ENCODE data around the gene HTRA1.

The HTRA1 gene

DNA sequence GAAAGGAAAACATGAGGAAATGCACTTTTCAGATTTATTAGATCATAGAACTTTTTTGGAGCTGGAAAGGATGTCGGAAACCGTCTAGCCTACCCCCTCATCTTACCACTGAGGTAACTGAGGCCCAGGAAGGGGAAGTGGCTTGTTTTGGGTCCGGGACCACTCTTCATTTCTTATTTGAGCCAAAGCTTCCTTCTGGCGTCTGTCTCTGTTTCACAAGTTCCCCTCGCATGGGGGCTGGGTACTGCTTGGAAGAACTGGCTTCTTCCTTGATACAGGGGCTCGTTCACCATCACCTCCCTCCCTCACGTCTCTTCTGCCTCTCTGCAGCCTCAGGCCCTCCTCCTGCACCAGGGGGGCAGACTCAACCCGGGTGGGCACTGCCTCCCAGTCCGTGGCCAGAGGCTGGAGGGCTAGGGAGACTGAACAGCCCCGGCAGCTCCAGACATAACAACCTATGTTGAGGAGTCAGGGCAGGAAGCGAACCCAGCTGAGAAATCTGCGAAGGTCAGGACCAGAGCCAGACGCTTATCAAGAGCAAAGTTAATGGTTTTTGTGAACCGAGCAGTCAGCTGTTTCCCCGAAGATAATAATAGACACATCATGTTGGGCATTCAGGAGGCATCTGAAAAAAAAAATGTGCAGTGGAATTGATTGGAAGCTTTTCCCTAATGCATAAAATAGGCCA is 12.9 kb downstream of the HTRA1 start:
- no peak for DNase-seq (ENCODE audit: low read depth)

DNA sequence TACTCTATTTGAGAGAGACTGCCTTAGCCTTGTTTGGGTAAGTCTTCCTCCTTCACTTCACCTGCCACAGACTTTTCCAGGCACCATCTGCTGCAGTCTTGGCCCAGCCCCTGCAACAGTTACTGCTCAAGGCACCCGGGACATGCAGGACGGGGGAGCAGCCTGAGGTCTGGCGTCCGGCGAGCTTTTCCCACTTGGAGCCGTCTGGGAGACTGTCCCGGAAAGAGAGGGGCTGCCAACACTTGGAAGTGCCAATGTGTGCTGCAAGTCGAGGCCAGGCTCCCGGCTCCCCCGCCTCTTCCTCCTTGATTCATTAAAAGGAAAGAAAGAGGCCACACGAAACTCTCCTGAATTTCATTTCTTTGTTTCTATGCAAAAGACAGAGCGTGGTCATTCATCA is 13.7 kb downstream of the HTRA1 start:
- no peak for DNase-seq (ENCODE audit: low read depth)

DNA sequence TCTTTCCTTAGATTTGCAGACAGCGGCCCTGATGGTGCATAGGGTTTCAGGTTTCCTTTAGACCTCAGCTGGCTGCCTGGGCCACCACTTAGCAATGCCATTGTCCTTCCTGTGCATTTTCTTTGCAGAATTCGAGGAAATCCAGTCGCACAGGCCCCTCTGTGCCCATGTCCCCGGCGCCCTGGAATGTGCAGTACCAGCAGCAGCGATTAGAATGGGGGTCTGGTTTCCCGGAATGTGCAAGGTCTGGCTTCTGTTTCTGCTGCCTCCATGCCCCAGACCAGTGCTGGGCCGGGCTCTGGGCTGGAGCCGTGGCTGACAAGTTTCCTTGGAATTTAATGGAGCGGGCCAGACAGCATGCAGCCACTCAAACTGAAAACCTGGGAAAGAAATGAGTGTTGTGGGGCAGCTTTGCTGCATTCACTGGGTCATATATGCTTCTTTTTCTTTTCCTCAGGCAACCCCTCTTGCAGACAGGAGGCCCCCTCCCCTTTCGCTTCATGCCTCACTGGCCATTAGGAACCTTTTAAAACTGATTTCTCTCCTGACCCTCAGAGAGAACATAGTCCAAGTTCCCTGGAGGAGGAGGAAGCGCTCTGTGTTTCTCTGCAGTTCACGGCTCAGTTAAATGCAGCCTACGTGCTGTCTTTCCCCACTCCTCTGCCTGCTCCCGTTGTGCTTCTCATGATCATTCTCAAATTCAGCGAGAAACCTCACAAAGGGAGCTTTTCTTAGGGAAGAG is 14.4 kb downstream of the HTRA1 start:
- DNase-seq (ENCODE audit: low read depth), result no peak

DNA sequence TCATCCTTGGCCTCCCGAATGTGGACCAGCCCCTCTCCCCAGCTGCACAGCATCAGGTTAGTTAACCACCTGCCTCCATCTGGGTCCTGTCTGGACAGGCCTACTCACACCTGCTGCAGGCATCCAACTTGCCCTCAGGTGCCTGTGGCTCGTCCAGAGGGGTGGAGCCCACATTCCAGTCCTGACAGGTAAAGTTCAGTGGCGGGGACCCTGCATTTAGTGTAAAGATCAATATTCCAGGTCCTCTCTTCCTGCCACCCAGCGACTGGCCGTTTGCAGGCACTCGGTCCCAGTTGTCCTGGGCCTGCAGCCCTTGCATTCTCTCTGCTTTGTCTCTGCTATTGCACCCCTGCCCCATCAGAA is 15.0 kb downstream of the HTRA1 start:
- DNase-seq (ENCODE audit: low read depth), result no peak

DNA sequence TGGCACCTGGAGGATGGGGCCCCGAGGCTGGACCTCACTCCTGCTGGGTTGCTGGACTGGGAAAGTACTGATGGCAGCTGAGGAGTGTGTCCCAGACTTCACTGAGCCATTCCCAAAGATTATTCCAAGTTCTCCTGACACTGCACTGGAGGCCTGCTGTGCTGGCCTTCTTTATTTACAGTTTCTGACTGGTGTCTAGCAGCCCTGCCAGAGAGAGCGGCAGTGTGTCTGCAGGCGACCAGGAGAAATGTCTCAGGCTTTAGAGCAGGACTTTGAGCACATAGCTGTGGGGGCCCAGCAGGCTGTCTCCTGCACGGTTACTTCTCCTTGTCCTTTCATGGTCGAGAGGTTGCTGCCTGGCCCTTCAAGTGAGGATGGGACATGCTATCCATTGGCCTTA is 16.1 kb downstream of the HTRA1 start:
- no peak for DNase-seq (ENCODE audit: low read depth)

DNA sequence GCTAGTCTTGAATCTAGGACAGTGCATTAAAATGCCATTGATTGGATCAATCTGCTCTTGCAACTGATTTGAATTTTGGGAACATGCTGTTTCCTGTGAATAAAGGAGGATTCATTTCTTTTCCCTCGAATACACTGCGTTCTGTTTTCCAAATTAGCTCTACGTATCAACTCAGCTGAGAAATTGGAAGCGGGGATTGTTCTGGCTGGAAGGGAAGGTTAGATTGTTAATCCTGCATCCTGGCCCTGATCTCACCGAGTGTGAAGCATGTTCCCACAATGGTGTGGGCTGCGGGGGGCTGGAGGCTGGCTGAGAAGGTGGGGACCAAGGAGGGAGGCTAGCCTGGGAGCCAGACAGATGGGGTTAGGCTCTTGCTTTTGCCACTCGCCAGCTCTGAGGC is 17.6 kb downstream of the HTRA1 start:
- DNase-seq (ENCODE audit: low read depth), result no peak

DNA sequence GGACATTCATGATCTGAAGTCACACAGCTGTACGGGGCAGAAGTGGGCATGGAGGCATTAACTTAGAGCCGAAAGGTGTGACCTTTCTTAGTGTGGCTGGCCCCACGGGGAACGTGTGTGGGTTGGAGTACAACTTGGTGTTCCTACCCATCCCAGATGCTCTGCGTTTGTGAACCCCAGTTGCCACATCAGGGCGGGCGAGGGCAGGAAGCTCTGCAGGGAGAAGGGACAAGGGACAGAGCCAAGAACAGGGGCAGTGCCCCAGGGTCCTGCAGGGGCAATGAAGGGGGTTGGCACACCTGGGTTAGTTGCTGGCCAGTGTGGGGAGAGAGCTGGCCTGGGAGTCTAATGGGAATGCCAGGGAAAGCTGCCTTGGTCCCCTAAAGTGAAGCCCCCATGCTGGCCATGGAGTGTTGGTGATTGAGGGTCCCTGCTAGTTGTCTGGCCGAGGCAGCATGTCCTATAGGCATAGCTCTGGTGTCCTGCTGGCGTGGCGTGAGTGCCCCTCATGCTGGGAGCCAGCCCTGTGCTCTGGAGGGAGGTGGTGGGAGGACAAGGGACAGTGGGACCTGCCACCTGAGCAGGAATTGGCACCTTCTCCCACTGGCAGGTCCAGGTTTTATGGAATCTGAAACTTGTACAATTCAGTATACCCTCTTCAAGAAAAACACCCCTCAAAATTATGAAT is 18.9 kb downstream of the HTRA1 start:
- no peak for DNase-seq (ENCODE audit: low read depth)

DNA sequence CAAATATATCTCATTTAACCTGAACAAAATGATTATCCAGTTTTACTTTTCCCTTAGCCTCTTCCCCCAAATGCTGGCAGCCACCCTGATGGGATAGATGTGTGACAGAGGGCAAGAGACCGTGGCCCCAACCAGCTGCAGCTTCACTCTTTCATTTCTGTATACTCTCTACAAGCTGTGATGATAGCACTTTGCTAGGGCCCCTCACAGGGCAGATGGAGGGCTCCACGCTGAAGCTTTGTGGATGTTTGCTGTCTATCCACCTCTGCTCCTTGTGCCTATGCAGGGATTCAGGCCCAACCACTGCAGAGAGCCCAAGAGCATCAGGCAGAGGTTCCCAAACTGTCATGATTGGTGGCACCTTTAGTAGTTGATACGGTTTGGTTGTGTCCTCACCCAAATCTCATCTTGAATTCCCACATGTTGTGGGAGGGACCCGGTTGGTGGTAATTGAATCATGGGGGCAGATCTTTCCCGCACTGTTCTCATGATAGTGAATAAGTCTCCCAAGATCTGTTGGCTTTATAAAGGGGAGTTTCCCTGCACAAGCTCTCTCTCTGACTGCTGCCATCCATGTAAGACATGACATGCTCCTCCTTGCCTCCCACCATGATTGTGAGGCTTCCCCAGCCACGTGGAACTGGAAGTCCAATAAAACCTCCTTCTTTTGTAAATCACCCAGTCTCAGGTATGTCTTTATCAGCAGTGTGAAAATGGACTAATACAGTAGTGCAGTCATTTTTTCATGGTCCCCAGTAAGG is 20.1 kb downstream of the HTRA1 start:
- DNase-seq (ENCODE audit: low read depth), result no peak

DNA sequence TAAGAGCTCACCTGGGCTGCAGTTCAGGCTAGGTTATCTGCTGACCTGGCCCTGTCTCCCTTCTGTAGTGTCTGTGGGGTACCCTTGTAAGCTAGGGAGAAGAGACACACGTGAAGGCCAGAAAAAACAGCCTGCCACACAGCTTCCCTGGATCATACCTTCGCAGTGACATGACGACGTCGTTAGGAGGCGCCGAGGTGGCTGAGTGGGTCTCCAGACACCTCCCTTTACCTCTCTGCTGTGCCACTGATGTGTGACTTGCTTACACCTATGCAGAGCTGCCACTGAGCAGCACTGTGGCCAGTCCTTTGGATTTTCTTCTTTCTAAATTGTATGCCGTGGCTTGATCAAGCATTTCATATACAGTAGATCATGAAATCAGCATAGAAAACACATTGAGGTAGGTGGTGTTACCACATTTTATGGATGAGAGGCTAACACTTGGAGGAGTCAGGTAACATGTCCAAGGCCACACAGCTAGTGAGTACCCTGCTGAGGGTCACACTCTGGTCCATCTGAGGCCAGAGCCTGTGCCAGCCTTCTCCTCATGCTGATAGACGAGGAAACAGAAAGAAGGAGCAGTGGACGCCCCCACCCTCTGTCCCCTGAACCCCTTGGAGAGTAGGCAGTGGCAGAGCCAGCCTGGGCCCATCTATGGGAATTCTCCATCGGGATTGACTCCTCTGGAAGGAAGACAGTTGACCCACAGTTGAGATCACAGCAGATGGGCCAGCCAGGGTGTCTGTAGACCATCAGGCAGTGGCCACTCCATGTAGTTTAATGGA is 23.1 kb downstream of the HTRA1 start:
- no peak for DNase-seq (ENCODE audit: low read depth)

DNA sequence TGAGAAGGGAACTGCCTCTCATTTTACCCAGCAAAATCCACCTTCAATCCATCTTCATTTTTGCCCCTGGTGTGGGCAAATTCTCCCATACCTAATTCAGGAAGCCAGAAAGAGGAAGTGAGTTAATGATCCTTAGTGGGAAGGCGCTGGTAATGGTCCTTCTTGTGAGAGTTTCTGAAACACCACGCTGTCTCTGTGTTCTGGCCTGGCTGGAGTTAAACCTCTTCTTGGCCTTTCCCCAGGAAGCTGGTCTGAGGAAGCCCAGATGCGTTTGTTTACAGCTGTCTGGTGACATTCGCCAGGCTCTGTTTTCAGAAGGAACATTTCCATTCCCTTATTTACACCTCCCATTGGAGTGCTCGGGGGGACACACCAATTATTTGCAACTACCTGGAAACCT is 24.3 kb downstream of the HTRA1 start:
- DNase-seq (ENCODE audit: low read depth), result no peak

DNA sequence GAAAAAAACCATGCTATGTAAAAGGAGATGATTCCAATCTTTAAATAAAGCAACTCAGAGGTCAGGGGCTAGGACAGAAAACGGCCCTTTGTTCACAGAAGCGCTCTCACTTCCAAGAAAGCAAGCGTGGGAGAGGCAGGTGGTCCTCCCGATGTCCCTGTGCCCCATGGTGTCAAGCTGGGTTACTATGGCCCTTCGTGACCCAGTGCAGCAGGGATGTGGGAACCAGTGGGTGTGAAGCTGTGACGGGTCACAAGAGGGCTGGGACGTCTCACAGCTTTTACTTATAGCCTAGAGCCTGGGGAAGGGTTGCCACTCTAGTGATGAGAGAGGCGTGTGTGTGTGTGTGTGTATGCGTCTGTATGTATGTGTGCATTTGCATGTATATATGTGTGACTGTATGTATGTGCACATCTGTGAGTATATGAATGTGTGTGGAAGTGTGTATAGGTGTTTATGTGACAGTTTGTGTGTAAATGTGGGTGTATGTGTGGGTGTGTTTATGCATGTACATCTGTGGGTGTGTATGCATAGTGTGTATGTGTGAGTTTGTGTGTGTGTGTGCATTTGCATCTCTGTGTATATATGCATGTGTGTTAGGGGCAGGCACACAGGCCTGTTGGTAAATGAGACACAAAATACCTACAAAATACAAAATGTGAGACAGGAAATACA is 25.2 kb downstream of the HTRA1 start:
- DNase-seq (ENCODE audit: low read depth), result no peak

DNA sequence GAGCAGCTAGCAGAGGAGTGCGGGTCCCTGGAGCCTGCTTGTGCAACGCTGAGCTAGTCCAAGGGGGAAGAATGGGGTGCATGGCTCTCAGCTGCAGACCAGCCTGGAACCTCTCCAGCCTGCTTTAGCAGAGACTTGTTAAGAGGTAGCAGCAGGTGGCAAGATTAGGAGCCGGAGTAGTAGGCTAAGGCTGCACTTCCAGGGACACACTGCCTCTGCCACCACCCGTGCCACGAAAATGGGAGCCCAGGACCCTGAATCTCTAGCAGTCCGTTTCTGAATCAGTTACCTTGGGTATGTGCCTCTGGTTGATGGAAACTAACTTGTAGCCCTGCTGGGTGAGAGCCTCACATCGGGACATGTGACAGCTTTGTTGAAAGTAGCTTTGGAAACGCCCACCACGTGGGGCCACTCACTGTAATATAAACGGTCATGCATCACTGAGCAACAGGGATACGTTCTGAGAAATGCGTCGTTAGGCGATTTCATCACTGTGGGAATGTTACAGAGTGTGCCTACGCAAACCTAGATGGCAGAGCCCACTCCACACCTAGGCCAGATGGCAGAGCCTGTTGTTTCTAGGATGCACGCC is 25.9 kb downstream of the HTRA1 start:
- DNase-seq (ENCODE audit: low read depth), result no peak

DNA sequence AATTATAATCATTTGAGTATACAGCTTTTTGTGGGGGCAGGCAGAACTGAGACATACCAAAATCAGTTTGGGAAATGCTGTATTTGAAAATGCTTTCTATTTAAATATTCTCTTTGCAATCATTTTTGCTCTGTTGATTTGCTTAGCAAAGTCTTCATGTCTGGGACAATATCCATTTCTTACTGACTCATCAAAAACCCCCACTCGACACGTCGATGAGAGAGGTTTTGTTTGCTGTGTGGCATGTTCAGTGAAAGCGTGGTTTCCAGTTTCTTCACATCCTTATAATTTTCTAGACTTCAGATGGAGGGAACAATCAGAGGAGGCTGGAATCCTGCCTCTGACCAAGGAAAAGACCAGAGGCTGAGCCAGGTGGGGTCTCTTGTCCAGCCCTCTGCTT is 28.9 kb downstream of the HTRA1 start:
- DNase-seq (ENCODE audit: low read depth), result no peak

DNA sequence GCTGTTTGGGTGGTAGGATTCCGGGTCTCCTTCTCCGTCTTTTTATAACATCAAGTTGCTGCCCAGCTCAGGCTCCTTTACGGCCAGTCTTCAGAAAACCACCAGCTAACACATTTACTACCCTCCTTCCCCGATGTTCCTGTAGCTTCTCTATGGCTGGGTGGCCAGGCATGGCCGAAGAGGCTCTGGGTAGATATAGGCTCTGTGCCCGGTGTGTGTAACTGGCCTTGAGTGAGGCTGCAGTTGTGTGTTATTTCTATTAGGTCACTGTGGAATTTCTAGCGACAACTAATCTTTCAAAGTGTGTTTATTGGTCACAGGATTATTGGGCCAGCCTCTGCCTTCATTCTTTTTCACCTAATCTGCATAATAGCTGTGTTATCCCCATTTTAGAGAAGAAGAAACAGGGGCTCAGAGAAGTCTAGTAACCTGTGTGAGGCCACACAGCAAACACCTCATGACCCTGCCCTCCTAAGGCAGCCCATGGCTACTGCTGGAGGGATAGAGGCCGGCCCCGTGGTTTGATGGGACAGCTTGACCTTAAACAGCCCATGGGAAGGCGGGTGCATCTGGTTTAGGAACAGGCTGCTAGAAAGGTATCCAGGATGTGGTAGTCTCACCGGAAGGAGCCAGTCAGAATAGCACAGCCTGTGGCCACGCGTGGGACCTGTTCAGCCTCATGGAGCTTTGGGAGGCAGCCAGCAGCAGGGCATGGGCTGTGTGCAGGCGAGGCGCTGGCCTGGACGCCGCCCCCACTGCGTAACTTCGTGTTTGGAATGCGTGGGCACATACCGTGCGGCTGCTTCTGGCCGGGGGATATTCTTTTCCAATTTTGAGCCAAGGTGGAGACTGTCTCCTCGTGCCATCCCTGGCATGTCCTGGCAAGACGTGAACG is 29.7 kb downstream of the HTRA1 start:
- no peak for DNase-seq (ENCODE audit: low read depth)

DNA sequence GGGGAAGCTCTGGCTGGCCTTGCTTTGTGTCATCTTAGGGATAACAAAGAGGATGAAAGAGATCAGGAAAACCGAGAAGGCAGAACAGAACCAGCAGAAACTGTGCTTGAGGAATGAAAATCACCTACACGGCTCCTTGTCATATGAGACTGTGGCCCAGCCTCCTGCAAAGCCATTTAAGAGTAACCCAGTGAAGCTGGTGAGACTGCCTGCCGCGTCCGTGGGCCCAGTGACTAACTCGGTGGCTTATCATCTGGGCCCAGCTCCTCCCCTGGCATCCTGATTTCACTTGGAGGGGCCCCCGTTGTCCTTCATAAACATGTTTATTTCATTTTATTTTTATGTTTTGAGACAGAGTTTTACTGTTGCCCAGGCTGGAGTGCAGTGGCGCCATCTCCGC is 30.7 kb downstream of the HTRA1 start:
- no peak for DNase-seq (ENCODE audit: low read depth)

DNA sequence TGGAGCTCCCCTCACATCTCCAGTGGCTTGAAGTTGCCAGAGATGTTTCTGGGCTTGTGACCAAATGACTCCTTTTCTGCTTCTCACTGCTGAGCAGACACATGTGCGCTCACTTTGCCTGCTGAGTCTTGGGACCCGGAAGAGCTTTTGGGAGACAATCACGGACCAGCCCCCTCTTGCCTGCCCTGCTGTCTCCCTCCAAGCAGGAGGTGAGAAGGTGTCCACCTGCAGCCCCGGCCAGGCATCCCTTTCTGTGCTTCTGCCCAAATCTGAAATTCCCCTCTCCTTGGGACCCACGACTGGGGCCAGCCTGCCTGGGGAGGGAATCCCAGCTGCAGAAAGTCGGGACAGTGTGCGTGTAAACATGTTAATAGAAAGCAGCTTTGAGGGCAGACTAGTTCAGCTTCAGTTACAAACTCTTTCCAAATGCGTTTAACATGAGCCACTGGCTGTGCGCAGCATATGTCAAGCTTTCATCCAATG is 31.7 kb downstream of the HTRA1 start:
- peak; percentile 54 for DNase-seq (ENCODE audit: low read depth)

DNA sequence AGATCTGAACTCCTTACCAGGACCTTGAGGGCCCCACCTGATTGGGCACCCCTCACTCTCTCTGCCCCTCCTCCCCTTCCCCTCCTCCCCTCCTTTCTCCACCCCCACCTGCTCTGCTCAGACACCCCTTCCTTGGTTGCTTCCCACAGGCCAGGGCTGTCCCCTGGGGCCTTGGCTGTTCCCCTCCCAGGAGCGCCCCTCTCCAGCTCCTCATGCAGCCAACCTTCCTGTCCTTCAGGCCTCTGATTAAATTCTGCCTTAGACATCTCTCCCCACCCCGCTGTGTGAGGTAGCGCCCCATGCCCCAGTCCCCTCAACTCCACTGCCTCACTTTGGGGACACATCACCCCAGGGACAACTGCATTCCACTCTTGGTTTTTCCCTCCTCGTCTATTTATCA is 32.4 kb downstream of the HTRA1 start:
- no peak for DNase-seq (ENCODE audit: low read depth)

DNA sequence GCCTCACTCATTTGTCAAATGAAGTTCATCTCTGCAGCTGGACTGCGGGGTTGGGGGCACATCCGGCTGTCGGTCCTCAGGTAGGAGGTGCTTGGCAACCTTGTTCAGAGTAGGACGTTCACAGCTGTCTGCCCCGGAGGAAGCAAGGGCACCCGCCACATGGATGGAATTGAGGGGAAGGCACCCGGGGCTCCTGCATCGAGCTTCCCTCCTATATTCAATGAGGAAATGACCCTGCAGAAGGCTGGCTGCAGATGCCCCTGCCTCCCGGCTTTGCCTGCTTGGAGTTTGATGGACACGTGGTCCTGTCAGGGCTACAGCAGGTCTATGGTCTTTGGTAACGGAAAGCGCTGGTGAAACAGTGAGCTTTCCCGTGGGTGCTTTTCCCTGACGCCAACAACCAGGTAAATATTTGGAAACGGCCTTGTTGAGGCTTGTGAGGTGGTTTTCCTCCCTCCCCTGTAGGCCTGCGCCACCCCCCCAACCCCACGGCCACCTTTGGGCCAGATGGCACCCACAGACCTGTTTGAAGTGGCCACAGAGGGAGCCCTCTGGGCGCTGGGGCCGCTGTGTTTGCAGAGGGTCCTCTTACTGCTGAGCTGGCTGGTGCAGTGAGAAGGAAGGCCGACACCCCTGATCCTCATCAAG is 32.9 kb downstream of the HTRA1 start:
- no peak for DNase-seq (ENCODE audit: low read depth)

DNA sequence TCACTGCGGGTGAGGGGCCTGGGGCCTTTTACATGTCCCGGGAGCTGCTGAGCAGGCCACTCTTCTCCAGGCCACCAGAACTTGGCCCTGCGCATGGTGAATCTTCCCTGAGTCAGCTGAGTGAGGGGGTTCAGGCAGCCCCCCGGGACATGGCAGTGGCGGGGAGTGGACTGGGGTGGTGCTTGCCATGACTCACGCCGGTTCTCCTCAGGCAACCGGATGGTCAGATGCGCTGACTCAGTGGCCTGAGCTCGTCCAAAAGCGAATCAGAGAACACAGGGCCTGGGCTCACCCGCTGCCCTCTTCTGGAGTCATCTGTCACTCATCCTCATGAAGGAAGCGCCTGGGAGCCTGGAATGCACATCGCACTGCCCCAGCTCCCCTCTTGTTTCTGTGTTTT is 33.5 kb downstream of the HTRA1 start:
- DNase-seq (ENCODE audit: low read depth), result peak; percentile 84

Measured in fibroblast of the conjunctiva (primary cell).